ENCODE measurements around the gene SLC44A5.
"Not testable (repeated sequence)": the region's sequence is repeated elsewhere in the genome, so short reads cannot be mapped to it uniquely, and the experiment has no call there.

Gene SLC44A5

DNA sequence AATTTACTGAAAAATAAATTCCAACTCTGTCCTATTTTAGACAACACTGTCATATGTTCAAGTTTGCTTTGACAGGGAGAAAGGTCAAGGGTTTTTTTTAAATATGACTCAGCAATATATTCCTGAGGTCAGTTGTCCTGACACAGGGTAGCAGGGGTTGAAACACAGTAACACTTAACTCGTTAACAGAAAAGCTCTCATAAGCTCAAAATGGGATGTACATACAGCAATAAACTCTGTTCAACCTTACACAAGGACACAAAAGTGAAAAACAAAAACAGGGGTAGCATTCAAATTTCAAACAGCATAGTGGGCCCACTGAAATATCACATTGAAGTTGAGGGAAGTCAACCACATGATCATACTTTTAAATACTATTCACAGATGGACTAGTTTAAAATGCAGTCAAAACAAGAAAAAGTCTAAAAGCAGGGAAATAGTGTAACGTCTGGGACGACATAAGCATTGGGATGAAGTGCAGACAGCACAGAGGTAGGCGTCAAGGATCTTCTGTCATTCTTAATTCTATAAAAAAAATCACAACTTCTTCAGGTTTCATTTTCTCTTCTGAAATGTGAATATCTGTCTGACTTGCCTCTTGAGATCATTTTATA, 89.9 kb downstream of the SLC44A5 start:
- DNase-seq = no peak

DNA sequence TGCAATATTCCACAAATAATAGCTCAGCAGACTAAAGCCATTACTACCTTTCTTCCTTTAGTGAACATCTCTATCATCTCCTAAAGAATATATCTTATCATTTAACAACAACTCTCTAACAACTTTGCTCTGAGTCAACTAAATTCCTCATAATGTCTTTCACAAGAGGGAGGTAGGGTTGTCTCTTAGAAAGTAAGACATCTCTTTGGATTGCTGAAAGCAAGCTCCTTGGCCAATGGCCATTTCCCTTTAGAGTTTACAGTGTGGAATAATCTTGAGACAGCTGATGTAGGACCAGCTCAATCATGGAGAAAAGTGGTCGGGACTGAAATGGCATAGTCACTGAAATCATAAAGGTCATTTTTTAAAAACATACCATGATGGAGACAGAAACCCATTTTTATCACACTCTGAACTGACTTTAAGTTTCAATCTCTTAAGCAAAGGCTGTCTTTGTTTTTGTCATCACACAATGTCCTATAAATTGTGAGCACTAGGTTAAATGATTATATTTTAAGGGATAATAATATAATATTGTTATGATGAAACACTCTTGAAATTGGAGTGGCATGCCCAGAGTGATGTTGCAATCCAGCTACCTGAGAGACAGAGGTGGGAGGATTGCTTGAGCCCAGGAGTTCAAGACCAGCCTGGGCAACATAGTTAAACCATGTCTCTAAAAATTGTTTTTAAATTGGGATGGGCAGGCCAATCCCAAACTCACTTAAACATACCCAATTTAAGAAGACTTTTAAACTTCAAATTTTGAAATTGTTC, 91.1 kb downstream of the SLC44A5 start:
- no peak for DNase-seq

GRCh38 chr1:75518686-75519085, 92.2 kb downstream of the SLC44A5 start:
- DNase-seq = no peak

DNA sequence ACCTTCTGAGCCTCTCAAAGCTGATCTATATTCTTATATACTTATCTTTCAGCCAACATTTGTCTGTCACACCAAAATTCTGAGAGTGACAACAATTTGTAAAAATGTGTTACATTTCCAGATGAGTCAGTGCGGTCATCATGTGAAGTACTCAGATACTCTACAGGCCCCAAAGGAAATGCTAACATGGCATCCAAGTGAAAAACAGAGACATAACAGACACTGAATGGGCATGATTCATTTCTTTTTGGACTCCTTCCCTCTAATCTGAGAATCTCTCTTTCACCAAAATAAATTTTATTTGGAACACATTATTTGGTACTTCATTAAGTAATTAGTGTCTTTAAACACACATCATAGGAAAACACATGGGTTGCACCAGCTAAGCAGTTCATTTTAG, 96.6 kb downstream of the SLC44A5 start:
- DNase-seq = no peak

DNA sequence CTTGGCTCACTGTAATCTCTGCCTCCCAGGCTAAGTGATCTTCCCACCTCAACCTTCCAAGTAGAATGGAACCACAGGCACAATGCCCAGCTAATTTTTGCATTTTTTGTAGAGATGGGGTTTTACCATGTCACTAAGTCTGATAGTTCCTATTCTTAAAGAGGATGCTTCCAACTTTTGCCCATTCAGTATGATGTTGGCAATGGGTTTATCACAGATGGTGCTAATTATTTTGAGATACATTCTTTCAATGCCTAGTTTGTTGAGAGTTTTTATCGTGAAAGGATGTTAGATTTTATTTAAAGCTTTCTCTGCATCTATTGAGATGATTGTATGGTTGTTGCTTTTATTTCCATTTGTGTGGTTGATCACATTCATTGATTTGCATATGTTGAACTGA, 103.9 kb downstream of the SLC44A5 start:
- DNase-seq = no peak

GRCh38 chr1:75503221-75503974, 107.5 kb downstream of the SLC44A5 start:
- DNase-seq = no peak

- no peak for DNase-seq
Measured at GRCh38 chr1:75502776-75503175, 108.1 kb downstream of the SLC44A5 start.

- no peak for DNase-seq
Measured at GRCh38 chr1:75501577-75502295, 109.2 kb downstream of the SLC44A5 start.

DNA sequence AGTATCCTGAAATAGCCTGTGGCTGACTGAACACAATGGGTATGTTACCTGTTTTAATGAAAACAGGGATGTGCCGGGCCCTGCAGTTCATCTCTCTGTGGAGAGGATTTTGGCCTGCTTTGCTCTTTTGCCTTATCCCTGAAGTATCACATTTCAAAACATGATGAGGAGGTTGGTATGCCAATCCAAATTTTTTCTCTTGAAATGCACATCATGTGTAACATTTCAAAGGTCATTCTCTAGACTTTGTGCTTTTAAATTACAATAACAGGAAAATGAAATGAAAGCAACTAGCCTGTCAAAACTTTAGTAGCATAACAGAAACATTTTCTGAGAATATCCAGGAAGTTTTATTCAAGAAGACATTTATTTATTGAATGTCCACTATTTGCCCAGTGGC, 118.9 kb downstream of the SLC44A5 start:
- no peak for DNase-seq

DNA sequence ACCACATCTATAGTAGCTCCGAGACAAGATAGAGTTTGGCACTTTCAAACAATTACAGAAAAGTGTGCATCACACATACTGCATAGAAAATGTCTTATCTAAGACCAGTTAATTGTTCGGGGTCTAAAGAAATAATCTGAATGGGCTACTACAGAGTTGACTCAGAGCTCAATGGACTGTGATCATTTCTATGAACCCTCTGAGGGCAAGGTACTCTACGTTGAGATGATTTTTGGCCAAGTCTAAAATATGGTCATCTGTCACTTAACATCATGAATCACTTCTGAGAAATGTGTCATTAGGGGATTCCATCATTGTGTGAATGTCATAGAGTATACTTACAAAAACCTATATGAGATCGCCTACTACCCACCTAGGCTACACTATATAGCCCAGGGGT, 123.5 kb downstream of the SLC44A5 start:
- no peak for DNase-seq

DNA sequence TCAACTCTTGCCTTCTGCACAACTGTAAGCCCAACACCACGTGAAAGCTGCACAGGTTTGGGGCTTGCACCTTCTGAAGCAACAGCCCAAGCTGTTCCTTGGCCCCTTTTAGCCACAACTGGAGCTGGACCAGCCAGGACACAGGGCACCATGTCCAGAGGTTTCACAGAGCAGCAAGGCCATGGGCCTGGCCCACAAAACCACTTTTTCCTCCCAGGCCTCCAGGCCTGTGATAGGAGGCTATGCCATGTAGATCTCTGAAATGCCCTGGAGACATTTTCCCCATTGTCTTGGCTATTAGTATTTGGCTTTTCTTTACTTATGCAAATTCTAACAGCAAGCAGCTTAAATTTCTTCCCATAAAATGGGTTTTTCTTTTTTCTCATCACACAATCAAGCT, 126.1 kb downstream of the SLC44A5 start:
- no peak for DNase-seq

GRCh38 chr1:75482951-75483350, 128.0 kb downstream of the SLC44A5 start:
- no peak for DNase-seq

GRCh38 chr1:75476486-75476885, 134.4 kb downstream of the SLC44A5 start:
- not testable (repeated sequence) for DNase-seq

DNA sequence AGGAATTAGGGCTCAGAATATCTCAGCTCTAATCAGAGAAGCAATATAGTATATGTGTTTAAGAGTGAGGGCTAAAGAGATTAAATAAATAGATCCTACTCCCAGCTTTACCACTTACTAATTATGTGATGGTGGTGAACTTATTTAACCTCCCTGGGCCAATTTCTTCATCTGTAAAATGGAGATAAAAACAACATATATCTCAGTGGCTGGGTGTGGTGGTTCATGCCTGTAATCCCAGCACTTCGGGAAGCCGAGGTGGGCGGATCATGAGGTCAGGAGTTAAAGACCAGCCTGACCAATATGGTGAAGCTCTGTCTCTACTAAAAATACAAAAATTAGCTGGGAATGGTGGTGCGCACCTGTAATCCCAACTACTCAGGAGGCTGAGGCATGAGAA, 135.2 kb downstream of the SLC44A5 start:
- no peak for DNase-seq

- no peak for DNase-seq
Measured at GRCh38 chr1:75472971-75473603, 137.8 kb downstream of the SLC44A5 start.

DNA sequence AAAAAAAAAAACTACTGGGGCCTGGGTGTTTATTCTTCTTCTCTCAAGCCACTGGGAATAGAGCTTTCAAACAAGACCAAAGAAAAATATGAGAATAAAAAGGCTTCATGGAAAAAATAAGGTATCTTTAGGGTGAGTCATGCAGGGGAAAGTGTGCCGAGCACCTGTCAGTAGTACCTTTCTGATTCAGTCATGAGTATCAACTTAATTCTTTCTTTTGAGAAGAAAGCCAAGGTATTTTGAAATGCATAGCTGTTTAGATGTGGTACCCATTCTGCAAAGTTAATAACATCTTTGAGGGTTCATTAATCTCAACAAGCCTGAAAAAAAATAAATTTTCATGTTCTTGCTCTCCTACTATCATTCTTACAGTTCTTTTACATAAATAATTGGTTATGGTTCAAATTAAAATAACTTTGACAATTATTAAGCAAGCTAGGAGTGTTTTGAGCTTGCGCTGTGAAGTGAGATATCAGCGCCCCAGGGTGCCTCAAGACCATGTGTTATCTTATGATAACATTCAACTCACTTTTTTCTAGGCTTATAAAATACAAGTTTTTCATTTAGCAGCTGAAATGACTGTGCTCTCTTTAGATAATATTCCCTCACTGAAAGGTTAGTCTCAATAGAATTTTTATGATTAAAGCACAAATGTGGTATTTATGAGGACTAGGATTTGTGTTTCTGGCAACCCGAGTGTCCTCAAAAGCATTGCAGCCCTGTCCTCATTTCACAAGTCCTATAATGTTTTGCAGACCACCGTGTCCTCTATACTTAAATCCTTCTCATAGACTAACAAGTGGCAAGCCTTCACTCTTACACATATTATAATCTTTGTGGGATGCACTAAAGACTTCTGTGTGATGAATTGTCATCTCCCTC, 138.6 kb downstream of the SLC44A5 start:
- DNase-seq = no peak

DNA sequence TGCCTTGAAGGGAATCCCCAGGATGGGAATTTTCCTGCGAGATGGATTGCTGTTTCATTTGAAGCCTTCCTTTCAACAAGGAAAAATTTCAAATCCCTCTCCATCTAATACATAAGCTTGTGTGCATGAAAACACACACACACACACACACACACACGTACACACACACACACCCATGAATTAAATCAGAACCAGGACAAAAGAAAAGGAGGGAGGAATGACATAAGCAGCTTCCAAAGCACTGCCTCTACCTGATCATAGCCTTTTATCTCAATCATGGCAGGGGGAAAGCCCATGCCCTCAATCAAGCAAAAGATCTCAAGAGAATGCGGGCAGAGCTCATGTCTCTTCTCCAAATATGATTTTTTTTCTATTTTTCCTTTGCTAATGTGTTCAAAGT, 139.7 kb downstream of the SLC44A5 start:
- DNase-seq = no peak

GRCh38 chr1:75470448-75470847, 140.5 kb downstream of the SLC44A5 start:
- DNase-seq = no peak

GRCh38 chr1:75469586-75470173, 141.2 kb downstream of the SLC44A5 start:
- no peak for DNase-seq

- no peak for DNase-seq
Measured at GRCh38 chr1:75461808-75462325, 149.0 kb downstream of the SLC44A5 start.

DNA sequence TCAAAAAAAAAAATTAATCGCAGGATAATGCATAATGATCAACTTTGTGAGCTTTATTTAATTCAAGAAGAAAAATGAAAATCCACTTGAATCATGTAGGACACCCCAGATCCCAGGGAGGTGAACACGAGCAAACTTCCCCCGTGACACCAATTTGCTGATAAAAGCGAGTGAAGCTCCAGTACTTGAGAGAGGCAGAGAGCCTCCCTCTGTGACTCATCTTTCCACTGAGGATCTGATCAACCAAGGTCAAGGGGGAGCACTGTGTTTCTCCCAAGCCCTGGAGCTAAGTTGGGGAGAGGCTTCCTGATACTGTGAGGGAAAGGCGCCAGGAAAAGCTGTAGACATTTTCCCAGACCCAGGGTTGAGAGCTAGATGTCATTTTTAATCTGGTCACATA, 160.9 kb downstream of the SLC44A5 start:
- no peak for DNase-seq
